GM18907 (cell line): ENCODE data around the gene GNLY.

Source experiments
- ATAC-seq: cut with Tn5 transposase; IDR thresholded peaks from one replicate; pipeline ENCODE4 v1.9.1; 2021; ENCODE audit warnings: mild to moderate bottlenecking, moderate library complexity; ENCODE audit not compliant: unreplicated experiment

The GNLY gene

GRCh38 chr2:85723707-85724360, 29.7 kb downstream of the GNLY start:
- no peak for ATAC-seq

- ATAC-seq: no peak
Observed at GRCh38 chr2:85724731-85725181, 30.6 kb downstream of the GNLY start.

GRCh38 chr2:85725451-85725850, 31.3 kb downstream of the GNLY start:
- no peak for ATAC-seq

- no peak for ATAC-seq
Observed at GRCh38 chr2:85727798-85728197, 33.6 kb downstream of the GNLY start.

GRCh38 chr2:85728342-85728741, 34.2 kb downstream of the GNLY start:
- no peak for ATAC-seq

- ATAC-seq: peak; percentile 90
Observed at GRCh38 chr2:85728883-85729824, 35.0 kb downstream of the GNLY start.

- ATAC-seq: no peak
Observed at GRCh38 chr2:85729825-85730510, 35.8 kb downstream of the GNLY start.

GRCh38 chr2:85730686-85731230, 36.6 kb downstream of the GNLY start:
- no peak for ATAC-seq

- ATAC-seq: no peak
Observed at GRCh38 chr2:85731606-85732005, 37.4 kb downstream of the GNLY start.

GRCh38 chr2:85732467-85733120, 38.4 kb downstream of the GNLY start:
- no peak for ATAC-seq

GRCh38 chr2:85733121-85733960, 39.2 kb downstream of the GNLY start:
- ATAC-seq: no peak

GRCh38 chr2:85734015-85734414, 39.9 kb downstream of the GNLY start:
- no peak for ATAC-seq

- ATAC-seq: no peak
Observed at GRCh38 chr2:85734942-85735608, 40.9 kb downstream of the GNLY start.

- no peak for ATAC-seq
Observed at GRCh38 chr2:85735691-85736090, 41.5 kb downstream of the GNLY start.

- no peak for ATAC-seq
Observed at GRCh38 chr2:85736456-85737355, 42.5 kb downstream of the GNLY start.

- ATAC-seq: no peak
Observed at GRCh38 chr2:85737481-85737880, 43.3 kb downstream of the GNLY start.

- no peak for ATAC-seq
Observed at GRCh38 chr2:85737961-85738360, 43.8 kb downstream of the GNLY start.

- no peak for ATAC-seq
Observed at GRCh38 chr2:85740193-85740592, 46.0 kb downstream of the GNLY start.
